ENCODE data around the gene LINGO3.

Gene LINGO3

GRCh38 chr19:2327773-2328400 lies 19.9 kb upstream of the LINGO3 start:
- DNase-seq (ENCODE audit: low spot score), result peak; percentile 37

GRCh38 chr19:2326699-2327360 lies 18.9 kb upstream of the LINGO3 start:
- DNase-seq (ENCODE audit: low spot score), result no peak

GRCh38 chr19:2325281-2326046 lies 17.5 kb upstream of the LINGO3 start:
- no peak for DNase-seq (ENCODE audit: low spot score)

GRCh38 chr19:2324220-2324948 lies 16.4 kb upstream of the LINGO3 start:
- DNase-seq (ENCODE audit: low spot score), result no peak

- DNase-seq (ENCODE audit: low spot score), result no peak
These were observed 15.8 kb upstream of the LINGO3 start for GRCh38 chr19:2323707-2324106.

GRCh38 chr19:2321565-2322283 lies 13.8 kb upstream of the LINGO3 start:
- DNase-seq (ENCODE audit: low spot score), result no peak

GRCh38 chr19:2320939-2321338 lies 13.0 kb upstream of the LINGO3 start:
- DNase-seq (ENCODE audit: low spot score), result no peak

- no peak for DNase-seq (ENCODE audit: low spot score)
These were observed 12.1 kb upstream of the LINGO3 start for GRCh38 chr19:2320049-2320448.

GRCh38 chr19:2319551-2319950 lies 11.6 kb upstream of the LINGO3 start:
- DNase-seq (ENCODE audit: low spot score), result no peak

GRCh38 chr19:2318923-2319322 lies 11.0 kb upstream of the LINGO3 start:
- DNase-seq (ENCODE audit: low spot score), result no peak

GRCh38 chr19:2317756-2318155 lies 9.8 kb upstream of the LINGO3 start:
- no peak for DNase-seq (ENCODE audit: low spot score)

- DNase-seq (ENCODE audit: low spot score), result no peak
These were observed 9.3 kb upstream of the LINGO3 start for GRCh38 chr19:2317300-2317699.

- peak; percentile 73 for DNase-seq (ENCODE audit: low spot score)
These were observed 7.9 kb upstream of the LINGO3 start for GRCh38 chr19:2315818-2316353.

GRCh38 chr19:2315121-2315817 lies 7.3 kb upstream of the LINGO3 start:
- no peak for DNase-seq (ENCODE audit: low spot score)

GRCh38 chr19:2312820-2313501 lies 5.0 kb upstream of the LINGO3 start:
- no peak for DNase-seq (ENCODE audit: low spot score)

- DNase-seq (ENCODE audit: low spot score), result no peak
These were observed 3.1 kb upstream of the LINGO3 start for GRCh38 chr19:2311093-2311492.

- peak; percentile 40 for DNase-seq (ENCODE audit: low spot score)
These were observed 1.9 kb upstream of the LINGO3 start for GRCh38 chr19:2309734-2310362.

GRCh38 chr19:2307518-2308012 lies 389 bp downstream of the LINGO3 start:
- no peak for DNase-seq (ENCODE audit: low spot score)

- no peak for DNase-seq (ENCODE audit: low spot score)
These were observed 983 bp downstream of the LINGO3 start for GRCh38 chr19:2306971-2307370.

Measured in globus pallidus (tissue), 1 donor.